Suprapubic skin (tissue), 3 donors: Measurements from ENCODE around the gene YES1.

ENCODE experiments used
- EP300 ChIP-seq: sonication (generic); formaldehyde crosslinking; IDR thresholded peaks from one replicate; pipeline ENCODE4 v1.6.1; 2017; ENCODE audit warnings: antibody characterized with exemption
- POLR2A ChIP-seq, 2 donors: fragments of 450-650 bp; IDR thresholded peaks; one replicate each; pipeline ENCODE4 v1.6.1; 2017; ENCODE audit warnings: antibody characterized with exemption in 2 of 2, mild to moderate bottlenecking in 2 of 2, moderate library complexity in 2 of 2
- TF ChIP-seq, protein P1 (sequence below), 2 donors: fragments of 200-600 bp in 1 of 2; fragments of 450-650 bp in 1 of 2; sonication (generic) in 1 of 2; IDR thresholded peaks; one replicate each; pipeline ENCODE4 v1.5.1; 2016 to 2019; ENCODE audit warnings: antibody characterized with exemption in 2 of 2, mild to moderate bottlenecking in 1 of 2, moderate library complexity in 1 of 2

DNA sequence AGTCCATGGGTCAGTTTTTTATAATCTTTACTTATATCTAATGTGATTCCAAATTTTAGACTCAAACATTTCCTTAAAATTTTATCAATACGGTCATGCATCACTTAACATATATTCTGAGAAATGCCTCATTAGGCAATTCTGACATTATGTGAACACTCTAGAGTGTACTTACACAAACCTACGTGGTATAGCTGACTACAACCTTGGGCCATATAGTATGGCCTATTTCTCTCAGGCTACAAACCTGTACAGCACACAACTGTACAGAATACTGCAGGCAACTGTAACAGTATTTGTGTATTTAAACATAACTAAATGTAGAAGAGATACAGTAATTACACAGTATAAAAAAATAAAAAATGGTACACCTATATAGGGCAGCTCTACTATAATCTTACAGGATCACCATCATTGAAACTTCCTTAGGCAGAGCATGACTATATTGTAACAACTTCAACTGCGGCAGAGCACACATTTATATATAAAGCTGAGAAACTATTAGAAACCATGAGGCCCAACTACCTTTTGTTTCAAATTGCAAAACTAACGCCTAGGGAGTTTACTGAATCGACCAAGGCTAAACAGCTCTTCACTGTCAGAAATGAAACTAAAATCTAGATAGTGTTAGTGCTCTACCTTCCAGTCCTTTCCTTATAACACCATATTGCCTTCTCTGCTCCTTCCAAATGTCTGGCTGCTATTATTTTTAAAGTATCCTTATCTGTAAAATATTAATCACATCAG, 6.9 kb downstream of the YES1 start:
- TF ChIP-seq, protein P1, sequence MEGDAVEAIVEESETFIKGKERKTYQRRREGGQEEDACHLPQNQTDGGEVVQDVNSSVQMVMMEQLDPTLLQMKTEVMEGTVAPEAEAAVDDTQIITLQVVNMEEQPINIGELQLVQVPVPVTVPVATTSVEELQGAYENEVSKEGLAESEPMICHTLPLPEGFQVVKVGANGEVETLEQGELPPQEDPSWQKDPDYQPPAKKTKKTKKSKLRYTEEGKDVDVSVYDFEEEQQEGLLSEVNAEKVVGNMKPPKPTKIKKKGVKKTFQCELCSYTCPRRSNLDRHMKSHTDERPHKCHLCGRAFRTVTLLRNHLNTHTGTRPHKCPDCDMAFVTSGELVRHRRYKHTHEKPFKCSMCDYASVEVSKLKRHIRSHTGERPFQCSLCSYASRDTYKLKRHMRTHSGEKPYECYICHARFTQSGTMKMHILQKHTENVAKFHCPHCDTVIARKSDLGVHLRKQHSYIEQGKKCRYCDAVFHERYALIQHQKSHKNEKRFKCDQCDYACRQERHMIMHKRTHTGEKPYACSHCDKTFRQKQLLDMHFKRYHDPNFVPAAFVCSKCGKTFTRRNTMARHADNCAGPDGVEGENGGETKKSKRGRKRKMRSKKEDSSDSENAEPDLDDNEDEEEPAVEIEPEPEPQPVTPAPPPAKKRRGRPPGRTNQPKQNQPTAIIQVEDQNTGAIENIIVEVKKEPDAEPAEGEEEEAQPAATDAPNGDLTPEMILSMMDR (IDR thresholded peaks at IDR 0.05) = no peak
- TF ChIP-seq EP300 (no peak), POLR2A (IDR thresholded peaks at IDR 0.05) (no peak)
